Measurements from ENCODE around the gene DNAAF9. TPM values are rescaled to one million over a fixed set of nuclear protein-coding genes. Genes with fewer than 3 reads are reported as not detected.

The DNAAF9 gene
- total and polyA plus RNA-seq, 2 donors (not counting 3 experiments of a cell fraction or from before 2014, with no cell fraction given): 7.6 to 20.9 TPM

- no peak for TF ChIP-seq GATA2 (IDR thresholded peaks at IDR 0.05; ENCODE audit: insufficient read depth, insufficient read length, low read depth, low read length)
- TF ChIP-seq, protein P1, sequence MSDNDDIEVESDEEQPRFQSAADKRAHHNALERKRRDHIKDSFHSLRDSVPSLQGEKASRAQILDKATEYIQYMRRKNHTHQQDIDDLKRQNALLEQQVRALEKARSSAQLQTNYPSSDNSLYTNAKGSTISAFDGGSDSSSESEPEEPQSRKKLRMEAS (IDR thresholded peaks at IDR 0.05; ENCODE audit: insufficient read depth, insufficient read length): no peak
- no peak overlapping the region for H3K4me3 ChIP-seq (replicated peaks in 1 of 3; ENCODE audit: insufficient read depth in 1 of 3, low read depth in 1 of 3, low read length in 3 of 3)
- H3K36me3 ChIP-seq (ENCODE audit: control insufficient read depth in 2 of 2, extremely low read depth in 1 of 2, insufficient read depth in 2 of 2, low read length in 2 of 2): no peaks in the 10 kb centered on the region
- intact Hi-C loops (cut with micrococcal nuclease): no loop called here
- DNase-seq (ENCODE audit: low read depth, low spot score) (no peak), FAIRE-seq (no peak)
- no peaks in the 10 kb centered on the region for H4K20me1 ChIP-seq (replicated peaks; ENCODE audit: control insufficient read depth, extremely low read depth, insufficient read depth, low read length)
- peaks cover 0 to 2% of the 10 kb centered on the region in 2 experiments for H3K27me3 ChIP-seq (ENCODE audit: control insufficient read depth in 2 of 2, insufficient read depth in 2 of 2, low read length in 2 of 2)
- H3K4me2 ChIP-seq (ENCODE audit: insufficient read depth, low read length): no peak overlapping the region
- H3K27ac ChIP-seq (ENCODE audit: insufficient read depth, low read depth, low read length): no peak overlapping the region
- H3K9ac ChIP-seq (replicated peaks; ENCODE audit: extremely low read depth, insufficient read depth, low read length): no peak overlapping the region
- no peaks in the 10 kb centered on the region for H3K79me2 ChIP-seq (ENCODE audit: control insufficient read depth, insufficient read depth, low read length)
- no peaks in the 10 kb centered on the region for H3K9me1 ChIP-seq (replicated peaks; ENCODE audit: control insufficient read depth, extremely low read depth, insufficient read depth, low read length)
- BruUV-seq (replicated peaks): no TSS peak
- CTCF ChIA-PET: interaction anchor here (1.3 kb wide), 1 partner anchor 10 kb away, joined by 4 read pairs; no protein-coding TSS in a partner anchor
- H2AFZ ChIP-seq (ENCODE audit: low read depth, low read length): no peak overlapping the region
- no peaks in the 10 kb centered on the region for H3K4me1 ChIP-seq (ENCODE audit: control insufficient read depth, extremely low read depth, insufficient read depth, low read length)
- dilution Hi-C loops (cut with MboI; ENCODE audit: extremely low pct_ligation_motif_present, low sequenced_read_pairs): no loop called here
- POLR2A ChIA-PET: no interaction called here
- H3K9me3 ChIP-seq (replicated peaks; ENCODE audit: control insufficient read depth, insufficient read depth, low read length): no peaks in the 10 kb centered on the region
Observed at GRCh38 chr20:3421985-3422384, 14.5 kb upstream of the DNAAF9 start.

DNA sequence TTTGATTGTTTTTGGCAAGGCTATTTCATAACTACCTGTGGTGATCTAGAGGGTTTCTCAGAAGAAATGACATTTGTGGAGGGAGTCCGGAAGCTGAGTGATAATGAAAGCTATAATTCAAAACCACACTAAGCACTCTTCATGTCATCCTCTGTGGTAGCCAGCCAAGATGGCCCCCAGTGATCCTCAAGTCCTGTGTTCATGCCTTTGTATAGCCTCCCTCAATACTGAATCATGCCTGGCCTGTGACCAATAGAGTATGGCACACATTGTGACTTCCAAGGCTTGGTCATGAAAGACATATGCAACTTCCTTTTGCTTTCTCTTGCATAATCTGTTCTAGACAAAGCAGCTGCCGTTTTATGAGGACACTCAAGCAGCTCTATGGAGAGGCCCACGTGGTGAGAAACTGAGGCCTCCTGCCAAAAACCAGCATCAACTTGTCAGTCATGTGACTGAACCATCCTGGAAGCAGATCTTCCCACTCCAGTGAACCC is 12.8 kb upstream of the DNAAF9 start:
- H4K20me1 ChIP-seq (replicated peaks; ENCODE audit: control insufficient read depth, extremely low read depth, insufficient read depth, low read length): no peaks in the 10 kb centered on the region
- H3K9me3 ChIP-seq (replicated peaks; ENCODE audit: control insufficient read depth, insufficient read depth, low read length): no peaks in the 10 kb centered on the region
- dilution Hi-C loops (cut with MboI; ENCODE audit: extremely low pct_ligation_motif_present, low sequenced_read_pairs) (no loop called here), intact Hi-C loops (cut with micrococcal nuclease) (no loop called here)
- BruUV-seq (replicated peaks): no TSS peak
- no peak overlapping the region for H2AFZ ChIP-seq (ENCODE audit: low read depth, low read length)
- H3K9me1 ChIP-seq (replicated peaks; ENCODE audit: control insufficient read depth, extremely low read depth, insufficient read depth, low read length): no peaks in the 10 kb centered on the region
- H3K27me3 ChIP-seq (ENCODE audit: control insufficient read depth in 2 of 2, insufficient read depth in 2 of 2, low read length in 2 of 2): peaks cover 5 to 6% of the 10 kb centered on the region in 2 experiments
- no peak for TF ChIP-seq MYC (IDR thresholded peaks at IDR 0.05; ENCODE audit: low read depth, low read length)
- TF ChIP-seq FOS (IDR thresholded peaks at IDR 0.05; ENCODE audit: borderline replicate concordance, insufficient read depth, low read length): no peak
- TF ChIP-seq GATA2 (IDR thresholded peaks at IDR 0.05; ENCODE audit: insufficient read depth, insufficient read length, low read depth, low read length): no peak
- no peak for TF ChIP-seq EZH2 (IDR thresholded peaks at IDR 0.05; ENCODE audit: borderline replicate concordance, low read depth, low read length, severe bottlenecking)
- TF ChIP-seq, protein P2, sequence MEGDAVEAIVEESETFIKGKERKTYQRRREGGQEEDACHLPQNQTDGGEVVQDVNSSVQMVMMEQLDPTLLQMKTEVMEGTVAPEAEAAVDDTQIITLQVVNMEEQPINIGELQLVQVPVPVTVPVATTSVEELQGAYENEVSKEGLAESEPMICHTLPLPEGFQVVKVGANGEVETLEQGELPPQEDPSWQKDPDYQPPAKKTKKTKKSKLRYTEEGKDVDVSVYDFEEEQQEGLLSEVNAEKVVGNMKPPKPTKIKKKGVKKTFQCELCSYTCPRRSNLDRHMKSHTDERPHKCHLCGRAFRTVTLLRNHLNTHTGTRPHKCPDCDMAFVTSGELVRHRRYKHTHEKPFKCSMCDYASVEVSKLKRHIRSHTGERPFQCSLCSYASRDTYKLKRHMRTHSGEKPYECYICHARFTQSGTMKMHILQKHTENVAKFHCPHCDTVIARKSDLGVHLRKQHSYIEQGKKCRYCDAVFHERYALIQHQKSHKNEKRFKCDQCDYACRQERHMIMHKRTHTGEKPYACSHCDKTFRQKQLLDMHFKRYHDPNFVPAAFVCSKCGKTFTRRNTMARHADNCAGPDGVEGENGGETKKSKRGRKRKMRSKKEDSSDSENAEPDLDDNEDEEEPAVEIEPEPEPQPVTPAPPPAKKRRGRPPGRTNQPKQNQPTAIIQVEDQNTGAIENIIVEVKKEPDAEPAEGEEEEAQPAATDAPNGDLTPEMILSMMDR (IDR thresholded peaks at IDR 0.05; ENCODE audit: extremely low read depth in 1 of 2, insufficient read depth in 1 of 2, low read depth in 1 of 2, low read length in 2 of 2): no peak
- TF ChIP-seq POLR2A (IDR thresholded peaks at IDR 0.05; ENCODE audit: low read depth, low read length): no peak
- TF ChIP-seq, protein P1 (IDR thresholded peaks at IDR 0.05; ENCODE audit: insufficient read depth, insufficient read length): no peak
- no peak for TF ChIP-seq POLR2AphosphoS5 (IDR thresholded peaks at IDR 0.05; ENCODE audit: insufficient read depth, low read depth, low read length)
- no peak for TF ChIP-seq JUN (IDR thresholded peaks at IDR 0.05; ENCODE audit: borderline replicate concordance, insufficient read depth, insufficient read length, low read depth)
- CTCF ChIA-PET: interaction anchor here (1.0 kb wide), 1 partner anchor 143 kb away, joined by 4 read pairs; no protein-coding TSS in a partner anchor
- H3K36me3 ChIP-seq (ENCODE audit: control insufficient read depth in 2 of 2, extremely low read depth in 1 of 2, insufficient read depth in 2 of 2, low read length in 2 of 2): no peaks in the 10 kb centered on the region
- H3K79me2 ChIP-seq (ENCODE audit: control insufficient read depth, insufficient read depth, low read length): no peaks in the 10 kb centered on the region
- no peak for DNase-seq (ENCODE audit: low read depth, low spot score)
- no peak overlapping the region for H3K9ac ChIP-seq (replicated peaks; ENCODE audit: extremely low read depth, insufficient read depth, low read length)
- no peak for FAIRE-seq
- no peaks in the 10 kb centered on the region for H3K4me1 ChIP-seq (ENCODE audit: control insufficient read depth, extremely low read depth, insufficient read depth, low read length)
- no peak overlapping the region for H3K4me2 ChIP-seq (ENCODE audit: insufficient read depth, low read length)
- H3K4me3 ChIP-seq (replicated peaks in 1 of 3; ENCODE audit: insufficient read depth in 1 of 3, low read depth in 1 of 3, low read length in 3 of 3): no peak overlapping the region
- H3K27ac ChIP-seq (ENCODE audit: insufficient read depth, low read depth, low read length): no peak overlapping the region
- POLR2A ChIA-PET: no interaction called here

All from endothelial cell of umbilical vein (primary cell).